Body of pancreas (tissue), 4 donors: Measurements from ENCODE around the gene GNG3.

Experiments
- POLR2A ChIP-seq, 3 donors: fragments of 450-650 bp; IDR thresholded peaks; one replicate each; pipeline ENCODE4 v1.6.1; 2016; ENCODE audit warnings: antibody characterized with exemption in 3 of 3, mild to moderate bottlenecking in 2 of 3
- TF ChIP-seq, protein P1 (sequence below), 7 experiments: fragments of 450-650 bp in 4 of 7; fragments of 200-600 bp in 3 of 7; sonication (generic) in 3 of 7; IDR thresholded peaks; one replicate each; pipeline ENCODE4 v1.5.1; 2016 to 2019; ENCODE audit warnings: antibody characterized with exemption in 7 of 7

- TF ChIP-seq, protein P1, sequence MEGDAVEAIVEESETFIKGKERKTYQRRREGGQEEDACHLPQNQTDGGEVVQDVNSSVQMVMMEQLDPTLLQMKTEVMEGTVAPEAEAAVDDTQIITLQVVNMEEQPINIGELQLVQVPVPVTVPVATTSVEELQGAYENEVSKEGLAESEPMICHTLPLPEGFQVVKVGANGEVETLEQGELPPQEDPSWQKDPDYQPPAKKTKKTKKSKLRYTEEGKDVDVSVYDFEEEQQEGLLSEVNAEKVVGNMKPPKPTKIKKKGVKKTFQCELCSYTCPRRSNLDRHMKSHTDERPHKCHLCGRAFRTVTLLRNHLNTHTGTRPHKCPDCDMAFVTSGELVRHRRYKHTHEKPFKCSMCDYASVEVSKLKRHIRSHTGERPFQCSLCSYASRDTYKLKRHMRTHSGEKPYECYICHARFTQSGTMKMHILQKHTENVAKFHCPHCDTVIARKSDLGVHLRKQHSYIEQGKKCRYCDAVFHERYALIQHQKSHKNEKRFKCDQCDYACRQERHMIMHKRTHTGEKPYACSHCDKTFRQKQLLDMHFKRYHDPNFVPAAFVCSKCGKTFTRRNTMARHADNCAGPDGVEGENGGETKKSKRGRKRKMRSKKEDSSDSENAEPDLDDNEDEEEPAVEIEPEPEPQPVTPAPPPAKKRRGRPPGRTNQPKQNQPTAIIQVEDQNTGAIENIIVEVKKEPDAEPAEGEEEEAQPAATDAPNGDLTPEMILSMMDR (IDR thresholded peaks at IDR 0.05), result no peak
- TF ChIP-seq POLR2A (IDR thresholded peaks at IDR 0.05), result no peak
These were observed 18.2 kb downstream of the GNG3 start for GRCh38 chr11:62725646-62726045.
